GM19467 (cell line): ENCODE results near the gene CDH11.

Source experiments
- ATAC-seq: cut with Tn5 transposase; IDR thresholded peaks from one replicate; pipeline ENCODE4 v1.9.1; 2021; ENCODE audit warnings: mild to moderate bottlenecking, moderate library complexity; ENCODE audit not compliant: unreplicated experiment

Gene CDH11, protein sequence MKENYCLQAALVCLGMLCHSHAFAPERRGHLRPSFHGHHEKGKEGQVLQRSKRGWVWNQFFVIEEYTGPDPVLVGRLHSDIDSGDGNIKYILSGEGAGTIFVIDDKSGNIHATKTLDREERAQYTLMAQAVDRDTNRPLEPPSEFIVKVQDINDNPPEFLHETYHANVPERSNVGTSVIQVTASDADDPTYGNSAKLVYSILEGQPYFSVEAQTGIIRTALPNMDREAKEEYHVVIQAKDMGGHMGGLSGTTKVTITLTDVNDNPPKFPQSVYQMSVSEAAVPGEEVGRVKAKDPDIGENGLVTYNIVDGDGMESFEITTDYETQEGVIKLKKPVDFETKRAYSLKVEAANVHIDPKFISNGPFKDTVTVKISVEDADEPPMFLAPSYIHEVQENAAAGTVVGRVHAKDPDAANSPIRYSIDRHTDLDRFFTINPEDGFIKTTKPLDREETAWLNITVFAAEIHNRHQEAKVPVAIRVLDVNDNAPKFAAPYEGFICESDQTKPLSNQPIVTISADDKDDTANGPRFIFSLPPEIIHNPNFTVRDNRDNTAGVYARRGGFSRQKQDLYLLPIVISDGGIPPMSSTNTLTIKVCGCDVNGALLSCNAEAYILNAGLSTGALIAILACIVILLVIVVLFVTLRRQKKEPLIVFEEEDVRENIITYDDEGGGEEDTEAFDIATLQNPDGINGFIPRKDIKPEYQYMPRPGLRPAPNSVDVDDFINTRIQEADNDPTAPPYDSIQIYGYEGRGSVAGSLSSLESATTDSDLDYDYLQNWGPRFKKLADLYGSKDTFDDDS

DNA sequence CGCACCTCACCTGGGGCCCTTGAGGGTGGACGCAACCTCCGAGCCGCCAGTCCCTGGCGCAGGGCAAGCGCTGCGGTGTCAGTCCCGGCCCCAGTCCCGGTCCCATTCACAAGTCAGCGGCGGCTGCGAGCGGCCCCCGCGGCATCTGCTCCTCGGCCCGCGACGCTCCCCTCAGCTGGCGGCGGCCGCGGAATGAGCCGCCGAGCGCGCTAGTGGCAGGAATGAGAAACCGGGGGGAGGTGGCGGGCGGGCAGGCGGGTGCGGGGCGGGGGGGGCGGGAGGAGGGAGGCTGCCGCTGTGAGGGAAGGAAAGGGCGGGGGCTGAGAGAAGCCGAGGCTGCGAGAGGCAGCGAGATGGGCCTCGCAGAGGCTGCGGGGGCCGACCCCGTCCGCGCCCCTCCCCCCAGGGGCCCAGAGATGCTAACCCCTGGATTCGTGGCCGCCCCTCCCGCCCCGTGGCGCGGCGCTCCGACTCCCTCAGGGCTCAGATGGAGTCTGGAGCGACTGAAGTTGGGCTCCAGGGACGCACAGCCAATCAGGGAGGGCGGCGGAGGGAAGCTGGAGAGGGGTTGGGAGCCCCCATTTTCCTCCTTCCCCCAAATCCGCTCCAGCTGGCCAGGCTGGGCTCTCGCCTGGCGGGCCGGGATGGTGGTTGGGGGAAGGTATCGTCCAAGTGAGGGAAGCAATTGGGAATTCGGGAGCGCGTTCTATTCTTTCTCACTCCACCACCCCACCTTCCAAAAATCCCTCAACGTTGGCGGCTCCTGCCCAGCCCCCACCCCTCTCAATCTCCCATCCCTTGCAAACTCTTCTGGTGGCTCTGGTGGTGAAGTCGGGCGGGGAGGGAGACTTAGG is at the start of gene CDH11:
CDH11 (minus strand) TSS at position 194 of the 854 bp plus-strand sequence. CDS start 117,194 bp downstream, outside the sequence.
- ATAC-seq, result no peak

DNA sequence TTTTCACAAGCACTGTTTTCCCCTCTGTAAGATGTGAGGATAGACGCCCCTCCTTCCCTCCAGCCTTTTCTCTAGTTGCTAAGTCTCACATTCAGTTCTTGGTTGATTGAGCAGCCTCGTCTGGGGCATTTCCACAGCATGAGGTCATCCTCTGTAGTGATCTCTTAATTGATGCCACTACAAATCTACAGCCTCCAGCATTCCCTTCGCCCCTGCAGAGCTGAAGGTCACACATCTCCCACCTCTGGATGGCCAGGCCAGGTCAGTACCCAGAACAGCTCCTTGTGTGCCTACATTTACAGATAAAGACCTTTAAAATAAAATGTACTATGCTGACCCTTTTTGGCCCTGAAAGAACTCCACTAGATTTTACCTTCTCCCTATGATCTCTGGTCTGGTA is 32.5 kb upstream of the CDH11 start:
- ATAC-seq, result no peak

DNA sequence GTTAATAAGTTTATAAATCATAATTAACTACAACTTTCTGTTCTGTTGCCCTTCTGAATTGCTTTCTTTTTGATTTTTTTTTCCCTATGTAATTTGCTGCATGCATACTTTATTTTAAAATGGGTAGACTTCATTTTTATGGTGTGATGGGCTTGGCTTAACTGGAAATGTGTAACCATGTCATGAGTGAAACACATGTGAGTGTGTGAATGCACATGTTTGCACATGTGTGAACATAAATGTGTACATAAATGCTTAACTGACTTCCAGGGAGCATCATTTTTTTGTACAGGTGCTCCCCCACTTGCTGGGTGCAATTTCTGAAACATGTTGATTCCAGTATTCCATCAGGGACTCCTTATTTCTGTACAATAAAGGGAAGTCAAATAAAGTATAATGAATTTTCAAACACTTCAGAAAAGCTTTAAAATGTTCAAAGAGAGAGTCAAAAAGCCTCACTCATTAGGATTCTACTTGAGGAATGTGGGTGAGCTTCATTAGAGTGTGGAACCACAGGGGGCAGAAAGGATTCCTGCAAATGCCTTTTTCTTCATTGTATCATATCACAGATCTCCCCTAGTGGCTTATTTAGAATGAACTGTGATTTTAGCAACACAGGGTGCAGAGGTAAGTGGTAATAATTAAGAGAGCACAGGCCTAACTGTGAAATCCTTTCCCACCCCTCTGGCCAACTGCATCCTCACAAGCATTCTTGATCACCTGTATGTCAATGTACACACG is 31.7 kb upstream of the CDH11 start:
- no peak for ATAC-seq

DNA sequence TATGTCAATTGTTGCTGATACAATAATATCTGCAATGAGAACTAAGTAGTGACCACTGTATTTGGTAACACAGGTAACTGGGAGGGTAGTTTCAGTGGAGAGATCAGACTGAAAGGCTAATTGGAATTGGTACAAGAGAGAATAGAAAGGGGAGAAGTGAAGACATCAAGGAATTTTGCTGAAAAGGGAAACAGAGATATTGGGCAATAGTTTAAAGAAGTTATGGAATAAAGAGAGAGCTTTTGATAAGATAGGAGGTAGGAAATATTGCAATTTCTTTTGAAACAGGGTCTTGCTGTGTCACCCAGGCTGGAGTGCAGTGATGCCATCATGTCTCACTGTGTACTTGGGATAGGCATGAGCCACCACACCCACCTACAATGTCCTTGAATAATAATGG is 26.9 kb upstream of the CDH11 start:
- ATAC-seq, result no peak

DNA sequence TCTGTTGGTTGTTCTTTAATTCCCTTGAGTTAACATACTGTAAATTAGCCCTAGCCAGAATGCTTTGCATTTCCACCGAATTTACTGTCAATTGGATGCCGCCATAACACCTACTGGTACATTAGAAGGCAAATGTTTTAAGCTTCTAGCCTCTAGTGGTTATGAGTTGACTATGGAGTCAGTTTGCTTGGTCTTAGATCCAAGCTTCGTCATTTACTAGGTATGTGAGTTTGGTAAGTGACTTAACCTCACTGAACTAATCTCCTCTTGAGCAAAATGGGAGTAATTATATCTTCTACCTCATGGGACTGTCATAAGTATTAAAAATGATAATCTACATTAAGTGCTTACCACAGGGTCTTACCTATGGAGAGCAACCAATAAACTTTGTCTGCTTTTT is 20.4 kb upstream of the CDH11 start:
- no peak for ATAC-seq

DNA sequence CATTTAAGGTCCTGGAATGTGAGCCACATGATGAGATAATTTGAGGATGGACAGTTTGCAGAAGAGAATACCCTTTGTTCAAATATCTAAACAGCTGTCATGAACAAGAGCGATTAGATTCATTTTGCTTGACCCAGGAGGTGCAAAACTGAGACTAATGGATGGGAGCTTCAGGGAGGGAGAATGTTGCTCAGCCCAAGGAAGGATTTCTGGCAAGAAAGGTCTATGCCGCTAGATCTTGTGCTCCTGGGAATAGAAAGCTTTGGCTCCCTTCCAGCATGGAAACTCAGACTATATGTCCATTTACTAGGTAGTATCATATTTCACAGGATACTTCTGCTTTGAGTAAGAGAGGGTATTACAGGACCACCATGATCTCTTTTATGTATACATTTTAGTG is 14.8 kb upstream of the CDH11 start:
- ATAC-seq, result no peak

DNA sequence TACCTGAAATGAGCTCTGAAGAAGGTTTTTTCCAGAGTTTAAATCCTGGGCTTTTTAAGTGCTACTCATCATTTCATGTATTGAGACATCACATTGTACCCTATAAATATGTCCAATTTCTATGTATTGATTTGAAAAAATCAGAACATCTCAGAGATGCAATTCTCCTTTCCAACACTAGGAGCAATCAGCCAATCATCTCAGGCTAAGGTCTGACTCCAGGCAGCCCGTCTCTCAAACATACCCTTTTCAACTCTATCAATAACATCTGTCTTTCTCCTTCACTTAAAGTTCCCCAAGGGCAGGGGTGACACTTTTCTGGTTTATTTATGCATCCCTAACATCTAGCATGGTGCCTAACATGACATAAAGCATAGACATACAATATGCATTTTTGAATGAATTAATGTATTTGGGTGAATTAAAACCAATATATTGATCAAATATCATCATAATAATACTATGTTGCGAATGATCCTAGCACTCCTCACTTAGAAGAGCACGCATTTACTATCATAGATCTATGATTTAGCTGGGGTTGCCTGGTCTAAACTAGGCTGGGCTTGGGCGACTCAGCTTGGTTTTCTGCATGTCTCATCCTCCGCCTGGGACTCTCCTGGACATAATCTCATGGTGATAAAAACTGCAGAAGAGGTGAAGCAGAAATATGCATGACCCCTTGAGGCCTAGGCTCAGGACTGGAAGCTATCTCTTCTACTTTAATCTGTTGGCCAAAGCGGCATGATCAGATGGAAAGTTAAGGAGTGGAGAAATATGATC is 5.2 kb upstream of the CDH11 start:
- ATAC-seq, result no peak

DNA sequence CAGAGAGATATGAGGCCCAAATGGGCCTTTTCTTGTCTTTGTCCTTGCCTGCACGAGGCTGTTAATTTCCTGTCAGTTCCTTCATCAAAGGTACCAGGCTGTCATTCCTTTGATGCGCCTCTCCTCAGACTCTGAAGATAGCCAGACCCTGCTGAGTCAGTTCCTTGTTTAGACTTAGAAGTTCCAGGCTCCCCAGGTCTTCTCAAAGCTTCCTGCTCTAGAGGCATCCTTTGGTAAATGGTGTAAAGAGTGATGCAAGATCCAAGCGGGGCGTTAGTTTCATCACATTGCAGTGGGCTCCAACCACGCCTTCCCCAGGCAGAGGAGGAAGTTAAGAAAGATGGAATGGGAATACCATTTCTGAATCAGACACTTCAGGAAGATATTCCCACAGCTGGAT is 4.0 kb upstream of the CDH11 start:
- ATAC-seq, result no peak

DNA sequence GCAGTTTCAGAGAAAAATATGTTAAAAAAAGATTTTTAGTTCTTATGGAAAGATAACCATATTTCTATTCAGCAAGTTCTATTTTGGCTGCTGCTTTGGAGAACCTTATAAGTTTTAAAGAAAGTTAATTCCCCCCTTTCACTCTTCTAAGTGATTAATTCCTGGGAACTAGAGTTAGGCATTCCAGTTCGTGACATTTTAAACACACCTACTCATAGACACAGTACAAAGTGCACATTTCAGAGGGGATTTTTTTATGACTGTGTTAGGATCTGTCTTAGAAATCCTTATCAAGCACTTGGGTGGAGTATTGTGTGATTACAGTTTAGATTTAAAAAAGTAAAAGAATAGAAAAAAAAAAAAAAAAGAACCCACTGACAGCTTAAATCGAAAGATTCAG is 3.5 kb upstream of the CDH11 start:
- no peak for ATAC-seq

DNA sequence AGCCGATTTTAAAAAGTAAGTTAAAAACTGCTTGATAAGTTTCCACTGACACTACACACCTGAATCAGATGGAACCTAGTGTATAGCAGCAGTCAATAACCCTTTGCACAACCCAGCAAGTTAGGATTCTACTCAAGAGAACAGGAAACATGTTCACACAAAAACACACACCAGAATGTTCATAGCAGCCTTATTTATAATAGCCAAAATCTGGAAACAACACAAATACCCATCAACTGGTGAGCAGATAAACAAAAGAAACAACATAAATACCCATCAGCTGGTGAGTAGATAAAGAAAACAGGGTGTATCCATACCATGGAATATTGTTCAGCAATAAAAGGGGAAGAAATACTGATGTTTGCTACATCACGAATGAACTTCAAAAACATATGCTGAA is 2.7 kb upstream of the CDH11 start:
- ATAC-seq, result no peak

DNA sequence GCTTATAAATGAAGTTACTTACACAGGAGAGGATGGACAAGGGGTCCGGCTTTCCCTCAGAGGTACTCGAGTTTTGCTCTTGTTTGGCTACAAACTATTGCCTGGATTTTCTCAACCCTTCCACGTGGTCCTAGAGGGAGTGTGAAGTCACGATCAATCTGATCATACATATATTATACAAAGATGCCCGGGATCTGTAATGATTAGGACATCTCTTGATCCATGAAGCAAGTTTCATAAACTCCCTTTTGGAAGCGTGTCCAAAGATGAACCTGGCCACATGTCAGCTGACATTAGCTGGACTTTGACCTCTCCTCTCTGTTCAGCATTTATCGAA is 2.3 kb upstream of the CDH11 start:
- ATAC-seq, result no peak

DNA sequence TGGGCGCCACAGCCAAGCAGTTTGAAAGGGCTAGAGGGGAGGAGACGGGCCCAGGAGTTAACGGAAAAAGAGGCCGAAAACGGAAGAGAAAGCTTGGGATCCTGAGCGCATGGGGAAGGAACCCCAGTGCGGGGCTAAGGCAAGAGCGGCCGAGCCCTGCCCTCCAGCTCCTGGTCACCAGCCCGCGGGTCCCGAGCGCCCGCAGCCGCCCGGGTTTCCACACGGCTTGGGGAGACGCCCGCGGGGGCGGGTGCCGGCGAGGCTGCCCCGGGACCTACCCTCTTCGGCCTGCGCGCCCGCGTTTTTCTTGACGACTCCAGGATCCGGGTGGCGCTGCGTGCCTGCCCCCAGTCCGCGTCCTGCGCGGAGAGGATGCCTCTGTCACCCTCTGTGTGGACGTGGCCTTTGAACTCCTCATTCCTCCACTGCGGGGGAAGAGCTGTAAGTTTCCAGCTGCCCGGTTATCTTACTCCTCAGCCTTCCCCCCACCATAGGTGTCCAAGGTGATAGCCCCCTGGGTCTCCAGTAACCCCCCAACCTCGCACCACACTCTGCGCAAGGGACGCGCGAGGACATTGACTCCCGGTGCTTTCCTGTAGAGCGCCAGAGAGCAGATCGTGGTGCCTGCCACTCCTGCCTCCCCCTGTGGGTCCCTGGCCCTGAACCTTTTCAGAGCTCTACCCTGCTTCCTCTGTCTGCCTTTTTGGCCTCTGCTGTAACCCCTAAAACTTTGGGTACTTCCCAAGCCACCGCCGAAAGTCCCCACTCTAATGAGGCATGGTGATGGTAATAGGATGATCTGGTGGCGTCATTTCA is 1.7 kb upstream of the CDH11 start:
- no peak for ATAC-seq

DNA sequence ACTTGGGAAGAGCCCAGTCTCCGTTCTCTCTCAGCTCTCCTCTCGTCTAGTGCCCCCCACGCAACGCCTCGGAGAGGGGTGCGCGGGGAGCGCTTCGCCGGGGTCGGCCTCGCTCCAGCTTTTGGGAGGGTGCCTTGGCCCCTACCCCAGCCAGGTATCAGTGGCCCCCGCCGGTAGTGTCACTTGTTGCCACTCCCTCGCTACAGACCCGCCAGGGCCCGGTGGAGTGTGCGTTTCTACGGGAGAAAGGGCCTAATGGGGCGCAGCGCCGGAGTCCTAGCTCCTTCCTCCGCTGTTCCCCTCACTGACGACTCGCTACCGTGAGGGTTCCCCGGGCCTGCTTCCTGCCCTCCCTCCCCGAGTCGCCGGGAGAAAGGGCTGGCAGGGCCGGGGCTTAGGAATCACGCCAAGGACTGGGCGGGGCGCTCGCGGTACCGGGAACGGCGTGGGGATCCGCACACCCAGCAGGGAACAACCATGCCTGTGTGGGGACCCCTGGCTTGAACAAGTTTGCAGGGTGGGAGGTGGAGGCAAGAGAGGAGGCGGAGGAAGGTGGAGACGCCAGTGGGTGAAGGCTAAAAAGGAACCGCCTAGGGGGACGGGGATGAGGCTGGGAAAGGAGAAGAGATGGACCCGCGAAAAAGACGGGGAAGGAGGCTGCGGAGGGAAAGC is 997 bp upstream of the CDH11 start:
- ATAC-seq, result no peak

DNA sequence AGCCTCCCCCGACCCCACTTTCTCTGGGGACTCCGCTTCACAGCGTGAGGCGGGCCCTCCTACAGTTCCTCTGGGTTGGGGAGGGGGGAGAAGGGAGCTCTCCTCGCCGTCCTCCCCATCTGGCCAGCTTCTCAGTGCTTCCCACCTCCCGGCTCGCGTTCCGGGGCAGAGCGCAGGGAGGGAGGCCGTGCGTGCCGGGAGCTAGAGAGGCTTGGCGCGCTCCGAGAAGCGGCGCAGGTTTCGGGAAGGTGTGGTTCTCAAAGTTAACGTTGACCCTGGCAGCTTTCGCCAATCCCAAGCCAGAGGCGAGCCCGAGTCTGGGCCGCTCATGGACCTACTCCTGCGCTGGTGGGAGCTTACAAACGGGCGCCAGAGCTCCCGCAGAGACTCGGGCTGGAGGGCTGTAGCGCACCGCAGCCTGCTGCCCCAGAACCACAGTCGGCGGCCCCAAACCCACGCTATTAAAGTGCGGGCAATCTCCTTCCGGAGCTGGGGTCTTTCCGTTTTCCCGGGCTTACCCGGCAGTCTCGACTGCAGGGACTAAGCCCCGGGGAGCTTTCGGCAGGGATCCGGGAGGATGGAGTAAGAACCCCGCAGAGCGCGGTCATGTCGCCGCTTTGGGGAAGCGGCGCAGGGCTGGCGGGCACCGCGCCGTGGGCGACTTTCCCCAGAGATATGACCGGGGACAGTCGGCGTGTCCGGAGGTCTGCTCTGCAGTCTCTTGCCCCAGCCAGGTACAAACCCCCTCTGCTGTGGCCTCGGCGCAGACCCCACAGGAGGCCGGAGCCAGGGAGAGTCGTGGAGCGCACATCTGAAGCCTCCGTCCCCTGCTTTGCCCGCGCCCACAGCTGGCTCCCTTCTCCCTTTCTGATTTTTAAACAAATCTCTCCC is 787 bp downstream of the CDH11 start:
- no peak for ATAC-seq

DNA sequence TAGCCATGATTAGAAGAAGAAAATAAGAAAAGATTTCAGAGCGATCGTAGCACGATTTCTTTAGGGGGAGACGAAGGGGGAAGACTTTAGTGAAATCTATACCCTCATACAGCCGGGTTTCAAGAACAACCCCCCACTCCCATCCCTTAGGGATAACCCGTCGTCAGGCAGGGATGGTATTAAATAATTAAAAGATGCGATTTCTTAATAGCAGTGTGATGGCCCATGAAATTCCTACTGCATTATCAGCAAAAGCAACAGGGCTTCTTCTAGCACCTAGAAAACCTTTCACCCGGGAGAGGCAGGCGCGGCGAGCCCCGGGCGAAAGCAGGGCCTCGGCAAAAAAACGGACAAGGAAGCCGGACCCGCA is 1.4 kb downstream of the CDH11 start:
- ATAC-seq, result no peak

DNA sequence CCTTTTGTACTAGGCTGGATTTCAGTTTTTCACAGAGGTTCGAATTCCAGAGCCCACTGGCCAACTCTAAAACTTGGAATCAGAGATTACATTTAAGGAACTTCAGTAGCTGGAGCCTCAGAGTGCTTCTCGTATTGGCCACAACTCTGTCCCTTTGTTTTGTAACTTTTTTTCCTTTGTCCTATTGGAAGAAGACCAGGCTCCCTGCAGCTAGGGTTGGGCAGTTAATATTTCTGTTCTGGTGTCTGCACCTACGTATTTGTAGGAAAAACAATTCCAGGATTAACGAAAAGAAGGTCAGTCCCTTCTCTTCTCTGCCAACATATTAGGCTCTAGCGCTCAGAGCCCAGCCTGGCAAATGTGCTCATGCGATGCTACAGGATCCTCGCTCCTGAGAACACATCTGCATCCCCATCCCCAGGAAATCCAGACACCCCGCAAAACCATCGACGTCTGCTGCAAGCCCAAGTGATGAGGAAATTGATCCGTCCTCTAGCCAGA is 1.9 kb downstream of the CDH11 start:
- ATAC-seq, result no peak

DNA sequence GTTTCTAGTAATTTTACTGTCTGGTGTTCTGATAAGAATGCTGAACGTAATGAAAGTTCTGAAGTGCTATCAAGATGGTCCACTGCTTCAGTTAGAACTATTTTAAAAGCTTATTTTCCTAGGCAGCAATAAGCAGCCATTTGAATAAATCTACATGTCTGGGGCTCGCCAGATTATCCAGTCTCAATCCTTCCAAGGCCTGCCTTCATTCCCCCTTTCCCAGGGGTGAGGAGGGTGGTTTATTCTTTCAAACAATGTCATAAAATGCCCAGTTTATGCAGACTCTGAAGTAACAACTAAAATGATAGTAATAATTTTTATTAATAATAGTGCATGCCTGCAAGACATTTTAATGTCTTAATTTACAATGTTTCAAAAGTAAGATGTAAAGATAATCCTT is 2.4 kb downstream of the CDH11 start:
- ATAC-seq, result no peak

DNA sequence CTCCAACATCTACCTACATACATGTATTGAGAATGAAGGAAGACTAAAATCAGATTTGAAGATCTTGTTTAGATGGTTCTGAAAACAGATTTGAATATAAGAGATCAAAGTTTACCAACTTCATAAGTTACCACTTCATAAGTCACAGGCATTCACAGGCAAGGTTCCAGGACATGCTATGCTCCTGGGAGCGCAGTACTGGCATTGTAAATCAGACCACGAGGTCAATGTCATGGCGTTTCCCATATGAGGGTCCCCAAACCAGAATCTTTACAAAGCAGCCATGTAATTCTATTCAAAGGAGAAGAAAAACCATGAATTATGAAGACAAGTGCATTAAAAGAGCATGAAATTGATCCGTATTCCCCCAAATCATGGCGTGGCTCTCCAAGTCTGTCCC is 3.0 kb downstream of the CDH11 start:
- no peak for ATAC-seq
